NCI-H2107 (cell line): ENCODE data around the gene GALNT11.

ENCODE experiments used
- DNase-seq: peaks from one replicate; lab custom pipeline; 2025; lab: John Stamatoyannopoulos, UW

Gene GALNT11

DNA sequence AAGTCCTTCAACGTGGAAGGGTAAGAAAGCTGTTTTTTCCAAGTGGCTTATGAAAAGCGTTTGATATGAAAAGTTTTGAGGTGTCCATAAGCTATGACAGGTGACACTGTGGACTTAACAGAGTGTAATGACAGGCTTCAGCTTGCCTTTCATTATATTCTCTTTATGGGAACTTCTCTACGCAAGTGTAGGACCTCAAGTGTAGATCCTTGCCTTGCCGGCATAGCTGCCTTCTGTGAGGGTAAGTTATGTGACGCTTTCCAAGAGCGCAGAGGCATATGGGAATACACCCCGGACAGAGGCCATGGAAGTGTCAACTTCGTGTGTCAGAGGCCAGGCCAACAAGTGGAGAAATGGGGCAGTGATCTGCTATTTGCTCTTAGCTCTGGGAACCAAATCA is 91.9 kb downstream of the GALNT11 start:
- DNase-seq = no peak

- no peak for DNase-seq
Observed at GRCh38 chr7:152120210-152120609, 94.7 kb downstream of the GALNT11 start.

GRCh38 chr7:152120776-152121175 is 95.3 kb downstream of the GALNT11 start:
- no peak for DNase-seq

DNA sequence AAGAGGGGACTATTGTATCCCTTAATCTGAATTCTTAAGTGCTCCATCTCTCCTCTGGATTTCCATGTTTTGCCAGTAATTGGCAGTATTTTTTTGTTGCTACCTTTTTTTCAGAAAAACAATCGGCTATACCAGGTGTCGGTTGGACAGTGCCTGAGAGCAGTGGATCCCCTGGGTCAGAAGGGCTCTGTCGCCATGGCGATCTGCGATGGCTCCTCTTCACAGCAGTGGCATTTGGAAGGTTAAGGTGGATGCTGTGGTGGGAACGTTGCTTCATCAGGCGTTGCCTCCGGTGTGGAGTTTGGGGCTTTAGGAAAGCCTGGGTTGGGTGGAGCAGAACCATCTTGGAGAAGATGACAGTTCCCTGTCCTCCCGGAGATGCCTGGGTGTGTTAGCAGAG is 96.0 kb downstream of the GALNT11 start:
- no peak for DNase-seq

- DNase-seq = no peak
Observed at GRCh38 chr7:152122540-152122939, 97.1 kb downstream of the GALNT11 start.

GRCh38 chr7:152126741-152127140 is 101.3 kb downstream of the GALNT11 start:
- no peak for DNase-seq

DNA sequence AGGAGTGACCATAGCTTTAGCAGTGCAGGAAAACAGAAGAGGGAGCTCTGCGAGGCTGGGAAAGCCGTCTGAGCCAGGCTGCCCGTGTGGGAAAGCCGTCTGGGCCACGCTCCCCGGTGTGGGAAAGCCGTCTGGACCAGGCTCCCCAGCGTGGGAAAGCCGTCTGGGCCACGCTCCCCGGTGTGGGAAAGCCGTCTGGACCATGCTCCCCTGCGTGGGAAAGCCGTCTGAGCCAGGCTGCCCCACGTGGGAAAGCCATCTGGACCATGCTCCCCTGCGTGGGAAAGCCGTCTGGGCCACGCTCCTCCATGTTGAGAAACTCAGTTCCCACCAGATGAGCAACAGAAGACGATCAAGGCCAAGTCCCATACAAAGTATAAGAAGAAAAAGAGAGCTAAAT is 101.8 kb downstream of the GALNT11 start:
- DNase-seq = no peak

DNA sequence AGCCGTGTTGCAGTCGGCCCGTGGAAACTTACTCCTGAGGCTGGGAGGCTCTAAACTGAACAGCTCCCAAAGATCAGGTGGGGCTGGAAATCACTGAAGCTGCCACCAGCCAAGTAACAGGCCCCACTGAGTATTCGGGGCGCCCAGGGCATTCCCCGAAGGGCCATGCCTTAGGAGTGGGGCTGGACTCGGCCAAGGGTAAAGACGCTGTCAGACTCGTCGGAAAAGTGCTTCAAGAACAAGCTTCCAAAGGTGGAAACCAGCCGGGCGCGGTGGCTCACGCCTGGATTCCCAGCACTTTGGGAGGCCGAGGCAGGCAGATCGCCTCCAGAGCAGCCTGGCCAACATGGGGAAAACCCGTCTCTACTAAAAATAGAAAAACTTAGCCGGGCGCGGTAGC is 102.8 kb downstream of the GALNT11 start:
- no peak for DNase-seq

- DNase-seq = no peak
Observed at GRCh38 chr7:152128741-152129461, 103.4 kb downstream of the GALNT11 start.

- no peak for DNase-seq
Observed at GRCh38 chr7:152129682-152130081, 104.2 kb downstream of the GALNT11 start.

- no peak for DNase-seq
Observed at GRCh38 chr7:152130658-152131590, 105.5 kb downstream of the GALNT11 start.

DNA sequence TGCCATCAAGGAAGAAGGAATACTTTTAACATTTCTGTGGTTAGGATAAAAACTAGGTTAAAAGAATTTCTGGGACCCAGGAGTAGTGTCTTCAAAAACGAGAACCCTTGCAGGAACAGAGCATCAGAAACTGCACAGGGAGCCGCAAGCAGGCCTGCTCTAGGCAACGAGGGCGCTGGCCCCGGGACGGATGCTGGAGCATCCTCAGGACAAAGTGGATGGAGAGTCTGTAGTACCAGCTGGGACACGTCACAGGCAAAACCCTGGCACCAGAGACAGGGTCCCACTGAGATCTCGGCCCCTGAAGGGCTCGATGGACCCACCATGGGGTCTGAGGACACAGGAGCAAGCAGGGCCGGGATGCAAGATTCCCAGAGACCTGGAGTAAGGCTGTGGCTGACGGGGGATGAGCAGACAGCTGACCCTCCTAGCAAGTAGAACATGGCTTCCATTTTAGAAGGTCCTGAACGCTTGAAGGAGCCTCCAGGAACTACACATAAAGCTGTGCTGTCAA is 106.6 kb downstream of the GALNT11 start:
- DNase-seq = no peak

GRCh38 chr7:152132812-152133211 is 107.3 kb downstream of the GALNT11 start:
- DNase-seq = no peak

DNA sequence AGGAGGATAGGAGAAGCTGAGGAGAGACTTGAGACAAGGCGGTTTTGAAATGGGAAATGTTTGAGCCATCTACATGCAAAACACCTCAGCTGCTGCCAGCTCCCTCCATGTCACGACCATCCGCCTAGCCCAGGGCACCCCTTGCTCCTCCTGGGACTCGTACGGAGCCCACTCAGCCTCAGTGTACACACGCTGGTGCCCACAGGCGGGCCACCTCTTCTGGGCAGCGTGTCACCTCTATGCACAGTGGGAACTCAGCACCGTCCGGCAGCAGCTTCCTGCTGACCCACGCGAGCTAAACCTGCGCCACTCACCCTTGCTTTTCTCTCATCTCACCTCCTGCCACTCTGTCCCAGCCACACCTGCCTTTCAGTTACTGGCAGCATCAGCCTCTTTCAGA is 108.3 kb downstream of the GALNT11 start:
- no peak for DNase-seq

DNA sequence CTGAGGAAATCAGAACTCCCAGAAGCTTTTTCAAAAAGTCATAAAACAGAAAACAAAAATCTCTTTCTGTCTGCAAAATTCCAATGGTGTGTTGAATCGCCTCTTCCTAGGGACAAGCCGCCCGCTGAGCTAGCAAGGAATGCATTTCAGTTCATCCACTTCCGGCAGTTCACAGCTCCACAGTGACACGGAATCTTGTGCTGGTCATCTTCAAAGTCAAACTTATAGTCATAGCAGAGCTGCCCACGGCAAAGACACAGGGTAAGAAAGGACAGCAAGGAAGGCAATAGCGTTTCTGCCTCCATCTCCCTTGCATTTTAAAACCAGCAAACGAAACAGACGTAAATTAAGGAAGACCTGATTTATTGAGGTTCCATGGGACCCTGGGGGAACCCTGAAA is 111.2 kb downstream of the GALNT11 start:
- no peak for DNase-seq

DNA sequence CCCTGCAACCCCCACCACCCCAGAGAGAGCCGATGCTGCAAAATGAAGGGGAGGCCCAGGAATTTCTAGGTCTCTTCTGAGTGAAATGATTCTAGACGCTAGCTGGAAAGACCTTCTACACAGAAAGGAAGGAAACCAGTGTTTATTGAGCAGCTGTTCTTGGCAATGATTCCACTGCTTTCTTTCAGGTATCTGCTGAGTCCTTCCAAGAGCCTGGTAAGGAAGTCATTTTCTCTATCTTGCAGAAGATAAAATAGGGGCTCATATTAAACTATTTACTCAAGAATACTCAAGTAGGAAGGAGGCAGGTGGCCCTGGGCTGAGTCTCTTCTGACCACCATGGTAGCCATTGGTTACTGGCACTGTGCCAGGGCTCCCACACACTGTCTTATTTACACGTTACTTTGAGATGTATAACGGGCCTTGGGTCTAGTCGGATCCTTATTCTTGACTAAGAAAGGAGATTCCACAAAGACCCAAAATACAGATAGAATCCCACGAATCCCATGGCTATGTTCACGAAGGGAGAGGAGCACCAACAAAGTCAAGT is 112.1 kb downstream of the GALNT11 start:
- DNase-seq = no peak

- no peak for DNase-seq
Observed at GRCh38 chr7:152140067-152140466, 114.6 kb downstream of the GALNT11 start.

DNA sequence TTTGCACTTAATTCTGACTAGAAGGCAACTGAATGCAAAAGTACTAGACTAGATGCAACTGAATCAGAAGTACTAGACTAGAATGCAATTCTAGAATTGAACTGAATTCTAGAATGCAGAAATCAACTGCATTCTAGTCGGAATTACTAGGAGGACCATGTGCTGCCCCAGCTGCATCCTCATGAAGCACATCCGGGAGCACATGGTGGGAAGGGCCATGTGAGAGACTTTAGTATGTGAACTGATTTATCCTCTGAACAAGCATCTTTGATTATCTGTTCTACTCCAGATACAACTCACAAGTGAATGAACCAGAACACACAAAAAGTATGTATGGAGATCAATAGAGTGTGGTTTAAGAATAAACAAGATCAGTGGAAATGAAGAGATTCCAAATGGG is 115.1 kb downstream of the GALNT11 start:
- no peak for DNase-seq

GRCh38 chr7:152142976-152143595 is 117.6 kb downstream of the GALNT11 start:
- no peak for DNase-seq

DNA sequence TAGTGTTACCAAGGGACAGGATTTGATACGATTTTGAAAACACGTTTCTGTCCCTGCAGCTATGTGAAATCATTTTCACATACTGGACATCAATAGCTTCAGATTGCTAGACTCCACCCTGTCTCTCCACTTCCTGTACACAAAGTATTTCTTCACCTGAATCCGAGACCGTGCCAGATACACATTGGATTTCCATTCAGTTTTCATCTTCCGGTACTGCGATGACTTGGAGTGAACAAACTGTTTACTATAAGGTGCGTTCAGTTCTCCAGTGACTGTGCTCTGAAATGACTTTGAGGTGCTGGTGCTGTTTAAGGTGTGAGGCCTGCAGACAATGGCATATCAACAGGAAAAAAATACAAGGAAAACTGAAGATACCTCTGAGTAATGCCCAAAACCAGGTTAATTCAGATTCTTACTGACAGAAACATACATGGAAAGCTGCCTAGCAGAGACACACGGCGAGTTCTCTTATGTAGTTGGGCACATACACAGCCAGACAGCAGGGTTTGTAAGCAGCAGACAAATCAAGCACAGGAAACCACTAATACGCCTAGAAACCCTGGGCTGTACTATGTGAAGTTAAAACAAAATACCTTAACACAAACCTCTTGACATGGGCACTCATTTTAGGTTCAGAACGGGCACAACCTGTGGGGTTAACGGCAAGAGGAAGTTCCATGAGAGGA is 119.2 kb downstream of the GALNT11 start:
- no peak for DNase-seq

DNA sequence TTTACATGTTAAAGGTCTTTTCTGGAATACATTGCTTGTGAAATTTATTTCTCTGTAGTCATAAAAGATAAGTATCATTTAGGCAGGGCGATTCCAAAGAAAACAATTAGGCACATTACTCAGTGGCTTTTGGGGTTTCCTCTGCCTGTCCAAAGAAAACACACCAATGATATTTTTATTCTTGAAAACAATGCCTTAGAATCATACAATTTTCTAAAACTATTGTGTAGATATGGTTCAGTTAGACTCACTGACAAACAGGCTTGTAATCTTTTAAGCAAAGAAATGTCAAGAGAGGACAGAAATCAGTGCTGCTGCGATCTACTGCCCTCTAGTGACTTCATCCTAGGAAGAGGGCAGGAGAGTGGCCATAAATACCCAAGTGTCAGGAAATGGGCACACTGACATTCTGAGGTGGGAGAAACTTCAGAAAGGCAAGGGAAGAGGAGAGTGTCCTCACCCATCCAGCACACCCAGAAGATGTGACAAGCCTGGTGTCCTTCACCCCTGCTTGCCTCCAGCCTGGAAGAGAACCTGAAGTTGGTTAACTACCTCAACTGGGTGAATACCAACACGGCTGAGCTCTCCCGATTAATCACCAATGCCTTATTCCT is 120.5 kb downstream of the GALNT11 start:
- no peak for DNase-seq
